DOHH2 (cell line): ENCODE data around the gene MYL4.
"Not testable (repeated sequence)": the region's sequence is repeated elsewhere in the genome, so short reads cannot be mapped to it uniquely, and the experiment has no call there.

Experiments used
- H3F3A ChIP-seq: fragments of 200-600 bp; sonication (generic), shearing (Covaris generic); 2 replicates; pipeline ENCODE4 v1.6.0; 2016; ENCODE audit warnings: antibody characterized with exemption, mild to moderate bottlenecking; ENCODE audit not compliant: control insufficient read depth, insufficient read depth
- H3K27ac ChIP-seq: fragments of 200-600 bp; sonication (generic); 2 replicates; pipeline ENCODE4 v1.5.1; 2014; ENCODE audit warnings: low read depth, mild to moderate bottlenecking, low read length, moderate library complexity
- H3K27me3 ChIP-seq: fragments of 200-600 bp; sonication (generic); 2 replicates; pipeline ENCODE4 v1.6.1; 2014; ENCODE audit warnings: mild to moderate bottlenecking, low read length, mixed read lengths; ENCODE audit not compliant: control insufficient read depth
- H3K36me3 ChIP-seq: fragments of 200-600 bp; sonication (generic); 2 replicates; pipeline ENCODE4 v1.6.1; 2014; ENCODE audit warnings: mild to moderate bottlenecking, low read length, moderate library complexity, mixed read lengths; ENCODE audit not compliant: control insufficient read depth
- H3K4me1 ChIP-seq: fragments of 200-600 bp; sonication (generic); 2 replicates; pipeline ENCODE4 v1.6.1; 2014; ENCODE audit warnings: mild to moderate bottlenecking, low read length, mixed read lengths; ENCODE audit not compliant: control insufficient read depth
- H3K4me2 ChIP-seq: fragments of 200-600 bp; sonication (generic); 2 replicates; pipeline ENCODE4 v1.6.0; 2014; ENCODE audit warnings: mild to moderate bottlenecking, low read length, moderate library complexity
- H3K4me3 ChIP-seq: fragments of 200-600 bp; sonication (generic); 2 replicates; pipeline ENCODE4 v1.5.1; 2014; ENCODE audit warnings: mild to moderate bottlenecking, low read length, mixed read lengths
- H3K79me2 ChIP-seq: fragments of 200-600 bp; sonication (generic); 2 replicates; pipeline ENCODE4 v1.6.1; 2014; ENCODE audit warnings: mild to moderate bottlenecking, low read length, mixed read lengths; ENCODE audit not compliant: control insufficient read depth
- H3K9me2 ChIP-seq: fragments of 200-600 bp; sonication (generic); replicated peaks from 2 replicates; pipeline ENCODE4 v1.6.1; 2014; ENCODE audit warnings: mild to moderate bottlenecking, low read length, mixed read lengths; ENCODE audit not compliant: control insufficient read depth
- H3K9me3 ChIP-seq: fragments of 200-600 bp; sonication (generic); 2 replicates; pipeline ENCODE4 v1.6.1; 2014; ENCODE audit warnings: antibody characterized with exemption, low read length, mixed read lengths; ENCODE audit not compliant: control insufficient read depth, insufficient read depth
- H4K20me1 ChIP-seq: fragments of 200-600 bp; sonication (generic); 2 replicates; pipeline ENCODE4 v1.6.0; 2014; ENCODE audit warnings: low read depth, mild to moderate bottlenecking, antibody characterized with exemption, low read length, moderate library complexity; ENCODE audit not compliant: control insufficient read depth, insufficient read depth
- CTCF ChIP-seq: fragments of 200-600 bp; sonication (generic); IDR thresholded peaks from one replicate; pipeline ENCODE4 v1.5.1; 2014; ENCODE audit warnings: antibody characterized with exemption, mild to moderate bottlenecking, low read depth, low read length; ENCODE audit not compliant: poor library complexity, severe bottlenecking
- EZH2phosphoT487 ChIP-seq: fragments of 200-600 bp; sonication (generic); IDR thresholded peaks from 2 replicates; pipeline ENCODE4 v1.6.1; 2017; ENCODE audit warnings: borderline replicate concordance, mild to moderate bottlenecking, antibody characterized with exemption, low read length, moderate library complexity, mixed read lengths

MYL4 gene

DNA sequence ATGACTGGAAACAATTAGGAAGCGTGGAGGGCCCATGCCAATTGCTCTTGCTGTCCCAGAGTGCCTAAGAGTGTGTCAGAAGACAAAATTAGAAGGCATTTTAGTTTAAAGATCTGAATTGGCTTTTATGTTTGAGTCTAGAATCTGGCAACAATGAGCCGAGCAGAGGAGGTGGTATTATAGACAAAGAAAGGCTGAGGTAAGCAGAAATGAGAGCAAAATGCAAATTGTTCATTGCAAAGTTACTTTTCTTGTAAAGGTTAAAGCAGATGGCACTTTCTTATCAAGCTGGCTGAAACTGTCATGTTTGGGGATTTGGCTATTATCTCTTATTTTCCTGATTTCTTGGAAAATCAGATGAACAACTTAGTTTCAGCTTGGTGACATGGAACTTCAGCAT is 3.3 kb downstream of the MYL4 start:
- TF ChIP-seq EZH2phosphoT487 (no peak), CTCF (no peak)
- peaks cover 31% of the 10 kb centered on the region for H3K4me1 ChIP-seq
- no peaks in the 10 kb centered on the region for H3K9me3 ChIP-seq
- H4K20me1 ChIP-seq, result no peaks in the 10 kb centered on the region
- H3K27me3 ChIP-seq, result no peaks in the 10 kb centered on the region
- no peaks in the 10 kb centered on the region for H3K9me2 ChIP-seq
- H3F3A ChIP-seq, result peaks cover 7% of the 10 kb centered on the region; the same call in 1 of the 2 replicates
- H3K4me3 ChIP-seq, result no peak overlapping the region
- H3K27ac ChIP-seq, result no peak overlapping the region
- H3K4me2 ChIP-seq, result peak overlapping the region; percentile 14
- H3K36me3 ChIP-seq, result no peaks in the 10 kb centered on the region
- no peaks in the 10 kb centered on the region for H3K79me2 ChIP-seq

GRCh38 chr17:47213540-47213939 is 4.4 kb downstream of the MYL4 start:
- TF ChIP-seq CTCF, result no peak
- TF ChIP-seq EZH2phosphoT487, result no peak
- H3K4me2 ChIP-seq, result no peak overlapping the region

DNA sequence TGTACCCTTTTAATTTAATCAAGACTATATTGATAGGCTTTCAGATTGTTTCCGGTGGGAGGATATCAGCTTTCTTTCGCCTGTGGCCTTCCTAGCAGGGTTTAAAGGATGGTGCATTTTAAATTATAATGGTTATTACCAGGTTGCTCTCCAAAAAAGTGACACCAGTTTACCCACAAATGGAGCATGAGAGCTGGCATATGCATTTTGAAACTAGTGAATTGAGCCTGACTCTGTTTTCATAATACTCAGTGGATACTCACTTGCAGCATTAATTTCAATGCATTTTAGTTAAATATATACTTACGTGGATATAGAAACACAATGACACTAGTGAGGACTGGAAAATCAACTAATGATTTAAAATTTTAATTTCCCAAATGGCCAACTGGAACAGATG is 5.8 kb downstream of the MYL4 start:
- Histone ChIP-seq H3K79me2 (no peaks in the 10 kb centered on the region), H3K4me1 (peaks cover 14% of the 10 kb centered on the region), H3K4me2 (no peak overlapping the region), H3K27me3 (no peaks in the 10 kb centered on the region), H3K9me2 (no peaks in the 10 kb centered on the region), H3K9me3 (no peaks in the 10 kb centered on the region), H4K20me1 (no peaks in the 10 kb centered on the region), H3K4me3 (no peak overlapping the region), H3K36me3 (no peaks in the 10 kb centered on the region), H3F3A (no peaks in the 10 kb centered on the region), H3K27ac (no peak overlapping the region)
- TF ChIP-seq EZH2phosphoT487 (no peak), CTCF (no peak)

More at GRCh38 chr17:47213540-47213939, 4.4 kb downstream of the MYL4 start:
- H3K9me3 ChIP-seq, result no peaks in the 10 kb centered on the region
- H3K27ac ChIP-seq, result no peak overlapping the region
- H3K36me3 ChIP-seq, result no peaks in the 10 kb centered on the region
- peaks cover 20% of the 10 kb centered on the region for H3K4me1 ChIP-seq
- no peaks in the 10 kb centered on the region for H4K20me1 ChIP-seq
- H3K4me3 ChIP-seq, result no peak overlapping the region
- H3K79me2 ChIP-seq, result no peaks in the 10 kb centered on the region
- no peaks in the 10 kb centered on the region for H3F3A ChIP-seq
- no peaks in the 10 kb centered on the region for H3K27me3 ChIP-seq
- H3K9me2 ChIP-seq, result no peaks in the 10 kb centered on the region

DNA sequence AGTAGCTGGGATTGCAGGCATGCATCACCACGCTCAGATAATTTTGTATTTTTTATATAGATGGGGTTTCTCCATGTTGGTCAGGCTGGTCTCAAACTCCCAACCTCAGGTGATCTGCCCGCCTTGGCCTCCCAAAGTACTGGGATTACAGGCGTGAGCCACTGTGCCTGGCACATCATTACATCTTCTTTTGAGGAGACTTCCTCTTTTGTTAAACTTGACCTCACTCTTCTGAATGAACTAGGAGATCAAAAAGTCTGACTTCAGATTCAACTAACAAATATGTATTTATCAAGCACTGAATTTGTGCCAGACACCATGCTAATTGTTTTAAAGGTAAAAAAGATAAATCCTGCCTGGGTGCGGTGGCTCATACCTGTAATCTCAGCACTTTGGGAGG is 7.7 kb downstream of the MYL4 start:
- H3K9me2 ChIP-seq, result not testable (repeated sequence)

GRCh38 chr17:47217279-47217678 is 8.1 kb downstream of the MYL4 start:
- not testable (repeated sequence) for H3K4me3 ChIP-seq, H3K9me2 ChIP-seq, H3F3A ChIP-seq, H3K79me2 ChIP-seq, H3K9me3 ChIP-seq, H4K20me1 ChIP-seq, H3K27ac ChIP-seq, H3K27me3 ChIP-seq, H3K4me2 ChIP-seq, H3K36me3 ChIP-seq
- peaks cover 19% of the 10 kb centered on the region for H3K4me1 ChIP-seq

More for the DNA sequence above, 7.7 kb downstream of the MYL4 start:
- H3K36me3 ChIP-seq, H3K4me3 ChIP-seq, H3K27me3 ChIP-seq, H3F3A ChIP-seq, H3K79me2 ChIP-seq, H3K4me2 ChIP-seq, H3K27ac ChIP-seq, H3K9me3 ChIP-seq, H4K20me1 ChIP-seq: not testable (repeated sequence)
- H3K4me1 ChIP-seq, result peaks cover 21% of the 10 kb centered on the region
